Vagina (tissue), 2 donors: ENCODE data around the gene MFSD6.

Source experiments
- CTCF ChIP-seq, 3 experiments: fragments of 450-650 bp in 2 of 3; fragments of 200-600 bp in 1 of 3; sonication (generic) in 1 of 3; IDR thresholded peaks; one replicate each; pipeline ENCODE4 v1.5.1; 2017 to 2019; ENCODE audit warnings: antibody characterized with exemption in 3 of 3, mild to moderate bottlenecking in 2 of 3, moderate library complexity in 2 of 3
- POLR2A ChIP-seq, 2 donors: fragments of 450-650 bp; IDR thresholded peaks; one replicate each; pipeline ENCODE4 v1.6.1; 2017; ENCODE audit warnings: antibody characterized with exemption in 2 of 2, mild to moderate bottlenecking in 2 of 2, moderate library complexity in 2 of 2
- POLR2AphosphoS5 ChIP-seq, 2 donors: sonication (generic); formaldehyde crosslinking; IDR thresholded peaks; one replicate each; pipeline ENCODE4 v1.9.0; 2017; ENCODE audit warnings: antibody characterized with exemption in 2 of 2, mild to moderate bottlenecking in 2 of 2, low read depth in 1 of 2; ENCODE audit not compliant: insufficient read depth in 1 of 2

GRCh38 chr2:190546734-190547133 lies 138.6 kb downstream of the MFSD6 start:
- no peak for TF ChIP-seq CTCF (IDR thresholded peaks at IDR 0.05)
- no peak for TF ChIP-seq POLR2A (IDR thresholded peaks at IDR 0.05)
- TF ChIP-seq POLR2AphosphoS5 (IDR thresholded peaks at IDR 0.05; ENCODE audit: insufficient read depth in 1 of 2, low read depth in 1 of 2) = no peak
